Upper lobe of left lung (tissue), 6 donors: ENCODE measurements around the gene UST. TPM values are rescaled to one million over a fixed set of nuclear protein-coding genes. Genes with fewer than 3 reads are reported as not detected.

Experiments
- ATAC-seq, 2 donors: fragments of 200-7000 bp; cut with Tn5 transposase; one replicate each; pipeline ENCODE4 v1.9.1; 2022; ENCODE audit warnings: mild to moderate bottlenecking in 2 of 2, moderate library complexity in 2 of 2; ENCODE audit not compliant: low FRiP score in 2 of 2
- DNase-seq, 2 donors: peaks; one replicate each; pipeline ENCODE4 v3.0.0-alpha.2; 2019 to 2020
- H3K27ac ChIP-seq, 4 donors: fragments of 200-600 bp; sonication (generic); one replicate each; pipeline ENCODE4 v1.5.1; 2016 to 2019
- H3K27me3 ChIP-seq, 4 donors: fragments of 200-600 bp; sonication (generic); one replicate each; pipeline ENCODE4 v1.5.1; 2017 to 2019
- H3K36me3 ChIP-seq, 4 donors: fragments of 200-600 bp; sonication (generic); one replicate each; pipeline ENCODE4 v1.5.1; 2016 to 2019
- H3K4me1 ChIP-seq, 4 donors: fragments of 200-600 bp; sonication (generic); one replicate each; pipeline ENCODE4 v1.5.1; 2018 to 2019
- H3K4me3 ChIP-seq, 4 donors: fragments of 200-600 bp; sonication (generic); one replicate each; pipeline ENCODE4 v1.5.1; 2017 to 2019; ENCODE audit warnings: mild to moderate bottlenecking in 2 of 4, moderate library complexity in 1 of 4
- H3K9me3 ChIP-seq, 4 donors: fragments of 200-600 bp; sonication (generic); one replicate each; pipeline ENCODE4 v1.5.1; 2018 to 2019
- EP300 ChIP-seq, 4 donors: sonication (generic); formaldehyde crosslinking; IDR thresholded peaks; one replicate each; pipeline ENCODE4 v1.5.1; 2017; ENCODE audit warnings: antibody characterized with exemption in 4 of 4, control low read depth in 2 of 4
- POLR2A ChIP-seq, 4 donors: fragments of 450-650 bp; IDR thresholded peaks; one replicate each; pipeline ENCODE4 v1.5.1; 2016 to 2017; ENCODE audit warnings: antibody characterized with exemption in 4 of 4, mild to moderate bottlenecking in 2 of 4
- POLR2AphosphoS5 ChIP-seq, 2 donors: sonication (generic); formaldehyde crosslinking; IDR thresholded peaks; one replicate each; pipeline ENCODE4 v1.5.1; 2017; ENCODE audit warnings: antibody characterized with exemption in 2 of 2
- WGBS, 2 donors: methylation state at CpG; one replicate each; pipeline ENCODE4 v1.1.5; 2017 to 2018; 5-methylcytosine and 5-hydroxymethylcytosine counted together
- total RNA-seq, 6 donors: library from RNA; depleted of rRNA in 4 of 6; stranded (reverse); fragments of >200 nt in 4 of 6; gene quantifications; one replicate each; pipeline versions ENCODE4 v1.1.0 to v1.2.1, GENCODE V29; 2016 to 2021
- TF ChIP-seq, protein P1 (sequence below), 6 experiments: fragments of 450-650 bp in 4 of 6; fragments of 200-600 bp in 2 of 6; sonication (generic) in 2 of 6; IDR thresholded peaks; one replicate each; pipeline ENCODE4 v1.5.1; 2016 to 2019; ENCODE audit warnings: antibody characterized with exemption in 6 of 6
- donor health status: DM: no; HTN: no; CAD: no; lungs with moderate emphysema.
- donor health status: DM: no; HTN: yes; CAD: no; lungs with severe emphysema.

UST gene
- total RNA-seq, 6 donors from 2014 or later: 10.2 to 21.6 (median 14.2) TPM

DNA sequence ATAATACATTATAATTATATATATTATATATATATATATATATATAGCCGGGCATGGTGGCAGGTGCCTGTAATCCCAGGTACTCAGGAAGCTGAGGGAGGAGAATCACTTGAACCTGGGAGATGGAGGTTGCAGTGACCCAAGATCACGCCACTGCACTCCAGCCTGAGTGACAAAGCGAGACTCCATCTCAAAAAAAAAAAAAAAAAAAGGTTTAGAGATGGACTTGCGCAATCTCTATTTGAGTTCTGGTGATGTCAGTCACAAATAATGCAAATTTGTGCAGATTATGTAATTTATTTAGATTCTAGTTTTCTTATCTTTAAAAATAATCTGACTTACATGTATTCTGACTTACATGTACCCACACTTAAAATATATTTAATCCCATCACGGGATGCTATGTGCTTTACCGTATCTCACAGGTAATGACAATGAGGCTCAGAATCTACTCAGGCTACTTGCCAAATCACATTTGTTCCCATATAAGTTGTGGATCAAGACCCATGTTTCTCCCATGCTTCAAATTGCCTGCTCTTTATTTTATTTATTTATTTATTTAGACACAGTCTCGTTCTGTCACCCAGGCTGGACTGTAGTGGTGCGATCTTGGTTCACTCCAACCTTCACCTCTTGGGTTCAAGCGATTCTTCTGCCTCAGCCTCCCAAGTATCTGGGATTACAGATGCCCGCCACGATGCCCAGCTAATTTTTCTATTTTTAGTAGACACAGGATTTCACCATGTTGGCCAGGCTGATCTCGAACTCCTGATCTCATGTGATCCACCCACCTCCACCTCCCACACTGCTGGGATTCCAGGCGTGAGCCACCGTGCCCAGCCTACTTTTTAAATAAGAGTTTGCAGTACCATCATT, 7.6 kb upstream of the UST start:
- H3K36me3 ChIP-seq: no peaks in the 10 kb centered on the region
- no peaks in the 10 kb centered on the region for H3K27me3 ChIP-seq
- TF ChIP-seq POLR2AphosphoS5 (IDR thresholded peaks at IDR 0.05) (no peak), POLR2A (IDR thresholded peaks at IDR 0.05) (no peak), EP300 (IDR thresholded peaks at IDR 0.05) (no peak)
- TF ChIP-seq, protein P1, sequence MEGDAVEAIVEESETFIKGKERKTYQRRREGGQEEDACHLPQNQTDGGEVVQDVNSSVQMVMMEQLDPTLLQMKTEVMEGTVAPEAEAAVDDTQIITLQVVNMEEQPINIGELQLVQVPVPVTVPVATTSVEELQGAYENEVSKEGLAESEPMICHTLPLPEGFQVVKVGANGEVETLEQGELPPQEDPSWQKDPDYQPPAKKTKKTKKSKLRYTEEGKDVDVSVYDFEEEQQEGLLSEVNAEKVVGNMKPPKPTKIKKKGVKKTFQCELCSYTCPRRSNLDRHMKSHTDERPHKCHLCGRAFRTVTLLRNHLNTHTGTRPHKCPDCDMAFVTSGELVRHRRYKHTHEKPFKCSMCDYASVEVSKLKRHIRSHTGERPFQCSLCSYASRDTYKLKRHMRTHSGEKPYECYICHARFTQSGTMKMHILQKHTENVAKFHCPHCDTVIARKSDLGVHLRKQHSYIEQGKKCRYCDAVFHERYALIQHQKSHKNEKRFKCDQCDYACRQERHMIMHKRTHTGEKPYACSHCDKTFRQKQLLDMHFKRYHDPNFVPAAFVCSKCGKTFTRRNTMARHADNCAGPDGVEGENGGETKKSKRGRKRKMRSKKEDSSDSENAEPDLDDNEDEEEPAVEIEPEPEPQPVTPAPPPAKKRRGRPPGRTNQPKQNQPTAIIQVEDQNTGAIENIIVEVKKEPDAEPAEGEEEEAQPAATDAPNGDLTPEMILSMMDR (IDR thresholded peaks at IDR 0.05): no peak
- no peaks in the 10 kb centered on the region for H3K9me3 ChIP-seq
- no peak overlapping the region for H3K27ac ChIP-seq
- 87 to 90% methylated on average over 14 of the region's 14 CpGs for WGBS, 2 donors
- ATAC-seq (no peak), DNase-seq (no peak)
- H3K4me3 ChIP-seq: no peak overlapping the region
- peaks cover 0 to 9% (median 2%) of the 10 kb centered on the region in 4 donors for H3K4me1 ChIP-seq

DNA sequence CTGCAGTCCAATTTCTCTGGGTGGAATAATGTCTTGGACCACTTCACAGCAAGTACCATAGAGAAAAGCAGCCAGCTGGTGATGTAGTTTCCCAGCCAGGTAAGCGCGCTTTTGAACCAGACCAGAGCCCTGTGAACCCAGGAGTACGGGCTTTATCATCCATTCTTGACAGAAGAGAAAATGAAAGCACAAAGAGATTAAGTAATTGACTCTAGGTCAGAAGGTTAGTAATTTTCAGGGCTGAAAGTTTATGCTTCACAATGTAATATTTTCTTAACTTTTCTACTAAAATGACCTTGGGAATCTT, 7.1 kb upstream of the UST start:
- DNase-seq (no peak), ATAC-seq (peak in 1 of 2 donors; percentile 26)
- Histone ChIP-seq H3K27me3 (no peaks in the 10 kb centered on the region), H3K4me3 (no peak overlapping the region), H3K9me3 (no peaks in the 10 kb centered on the region), H3K4me1 (peaks cover 0 to 9% (median 2%) of the 10 kb centered on the region in 4 donors), H3K27ac (no peak overlapping the region), H3K36me3 (no peaks in the 10 kb centered on the region)
- WGBS, 2 donors: 53 to 69% methylated on average over 3 of the region's 3 CpGs
- no peak for TF ChIP-seq POLR2AphosphoS5 (IDR thresholded peaks at IDR 0.05)
- no peak for TF ChIP-seq EP300 (IDR thresholded peaks at IDR 0.05)
- no peak for TF ChIP-seq POLR2A (IDR thresholded peaks at IDR 0.05)
- TF ChIP-seq, protein P1 (IDR thresholded peaks at IDR 0.05): no peak

DNA sequence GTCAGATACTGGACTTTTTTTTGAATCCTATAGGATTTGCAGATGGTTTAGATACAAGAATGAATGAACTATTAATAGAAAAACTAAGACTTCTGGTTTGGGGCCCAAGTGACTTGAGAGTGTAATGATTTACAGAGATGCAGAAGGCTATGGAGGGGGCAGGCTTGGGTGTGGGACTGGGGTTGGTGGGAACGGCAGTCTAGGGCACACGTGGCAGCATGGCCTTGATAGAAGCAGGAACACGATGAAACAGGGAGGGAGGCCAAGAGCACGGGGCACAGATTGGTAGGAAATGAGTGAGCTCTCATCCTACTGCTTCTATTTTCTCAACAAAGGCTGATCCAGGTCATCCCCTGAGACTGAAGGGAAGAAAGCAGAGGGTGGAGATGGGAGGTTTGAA, 3.4 kb upstream of the UST start:
- ATAC-seq (no peak), DNase-seq (no peak)
- Histone ChIP-seq H3K9me3 (no peaks in the 10 kb centered on the region), H3K4me3 (no peak overlapping the region), H3K36me3 (no peaks in the 10 kb centered on the region), H3K27me3 (peaks cover 0 to 13% (median 3%) of the 10 kb centered on the region in 4 donors), H3K27ac (no peak overlapping the region), H3K4me1 (peaks cover 15 to 36% (median 22%) of the 10 kb centered on the region in 4 donors)
- 61 to 74% methylated on average over 4 of the region's 4 CpGs for WGBS, 2 donors
- TF ChIP-seq POLR2AphosphoS5 (IDR thresholded peaks at IDR 0.05) (no peak), EP300 (IDR thresholded peaks at IDR 0.05) (no peak), POLR2A (IDR thresholded peaks at IDR 0.05) (no peak)
- TF ChIP-seq, protein P1 (IDR thresholded peaks at IDR 0.05): no peak

DNA sequence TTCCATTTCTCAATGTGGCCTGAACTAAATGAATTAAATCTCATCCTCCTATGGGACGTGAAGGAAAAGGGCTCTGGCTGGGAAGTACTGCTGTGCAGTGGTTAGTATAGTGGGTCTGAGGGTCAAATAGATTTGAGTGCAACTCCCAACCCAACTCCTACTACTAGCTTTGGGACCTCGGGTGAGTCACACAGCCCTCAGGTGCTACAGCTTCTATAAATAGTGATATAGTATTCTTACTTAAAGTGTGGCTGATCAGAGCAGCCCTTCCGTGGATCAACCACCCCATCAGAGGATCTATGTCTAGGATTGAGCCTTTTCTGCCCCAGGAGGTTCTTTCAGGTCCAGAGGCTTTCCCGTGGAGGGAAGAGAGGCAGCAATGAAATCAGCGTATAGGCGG, 904 bp upstream of the UST start:
- H3K27ac ChIP-seq: peak overlapping the region; percentile 70 to 88 (median 76)
- H3K27me3 ChIP-seq: peaks cover 0 to 15% (median 3%) of the 10 kb centered on the region in 4 donors
- peaks cover 21 to 37% (median 27%) of the 10 kb centered on the region in 4 donors for H3K4me1 ChIP-seq
- no peaks in the 10 kb centered on the region for H3K36me3 ChIP-seq
- DNase-seq (no peak), ATAC-seq (no peak)
- H3K4me3 ChIP-seq: peak overlapping the region; percentile 31 to 86 (median 66)
- TF ChIP-seq POLR2AphosphoS5 (IDR thresholded peaks at IDR 0.05) (no peak), POLR2A (IDR thresholded peaks at IDR 0.05) (no peak)
- H3K9me3 ChIP-seq: no peaks in the 10 kb centered on the region
- 23 to 24% methylated on average over 5 to 6 of the region's 6 CpGs for WGBS, 2 donors

DNA sequence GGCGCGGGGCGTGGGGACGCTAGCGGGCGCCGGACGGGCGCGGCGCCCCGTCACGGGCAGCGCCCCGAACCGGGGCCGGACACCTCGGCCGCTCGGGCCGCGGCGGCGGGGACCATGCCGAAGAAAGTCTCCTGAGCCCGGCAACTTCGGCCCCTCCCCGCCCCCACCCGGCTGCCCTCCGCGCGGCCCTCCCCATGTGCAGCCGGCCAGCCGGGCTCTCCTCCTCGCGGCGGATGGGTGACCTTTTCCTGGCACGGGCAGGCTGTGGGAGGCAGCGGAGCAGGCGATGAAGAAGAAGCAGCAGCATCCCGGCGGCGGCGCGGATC, 278 bp downstream of the UST start:
- peak; percentile 40 to 92 for DNase-seq
- TF ChIP-seq, protein P1 (IDR thresholded peaks at IDR 0.05): no peak
- TF ChIP-seq POLR2AphosphoS5 (IDR thresholded peaks at IDR 0.05): no peak
- no peak for TF ChIP-seq POLR2A (IDR thresholded peaks at IDR 0.05)
- no peak for TF ChIP-seq EP300 (IDR thresholded peaks at IDR 0.05)

More for the DNA sequence above, 278 bp downstream of the UST start:
- peaks cover 21 to 37% (median 29%) of the 10 kb centered on the region in 4 donors for H3K4me1 ChIP-seq
- no peaks in the 10 kb centered on the region for H3K9me3 ChIP-seq
- WGBS, 2 donors: 0 to 4% methylated on average over 2 to 9 of the region's 45 CpGs
- peak overlapping the region; percentile 70 to 88 (median 76) for H3K27ac ChIP-seq
- peak overlapping the region; percentile 53 to 86 (median 71) for H3K4me3 ChIP-seq
- H3K36me3 ChIP-seq: no peaks in the 10 kb centered on the region
- peaks cover 0 to 15% (median 3%) of the 10 kb centered on the region in 4 donors for H3K27me3 ChIP-seq
- ATAC-seq: peak; percentile 31 to 50
